Measurements from ENCODE around the gene MRPS23. TPM values are rescaled to one million over a fixed set of nuclear protein-coding genes. Genes with fewer than 3 reads are reported as not detected.

MRPS23 gene
- polyA plus RNA-seq, 1 donor from 2014 or later = 80.5 TPM

- peak overlapping the region; percentile 20 for H3K27ac ChIP-seq (ENCODE audit: low read length)
- H3K36me3 ChIP-seq (ENCODE audit: insufficient read depth, low read length) = no peaks in the 10 kb centered on the region
- H3F3A ChIP-seq (ENCODE audit: insufficient read depth, low read length, poor library complexity, severe bottlenecking) = no peaks in the 10 kb centered on the region
- no peaks in the 10 kb centered on the region for H3K9me2 ChIP-seq (ENCODE audit: insufficient read depth, low read length)
- no peaks in the 10 kb centered on the region for H3K79me2 ChIP-seq (replicated peaks; ENCODE audit: insufficient read depth, low read length)
- no peaks in the 10 kb centered on the region for H3K27me3 ChIP-seq (ENCODE audit: insufficient read depth, low read depth, low read length)
- no peaks in the 10 kb centered on the region for H3K9me3 ChIP-seq (ENCODE audit: low read length)
- H3K4me3 ChIP-seq (ENCODE audit: low read length) = peak overlapping the region; percentile 57
- TF ChIP-seq POLR2AphosphoS5 (IDR thresholded peaks at IDR 0.05) (no peak), EZH2 (IDR thresholded peaks at IDR 0.05; ENCODE audit: borderline replicate concordance, insufficient read depth, low read length, poor library complexity, severe bottlenecking) (no peak), EP300 (conservative IDR thresholded peaks at IDR 0.05; ENCODE audit: poor library complexity, severe bottlenecking) (no peak), TAF1 (IDR thresholded peaks at IDR 0.05; ENCODE audit: low read depth) (no peak), MXI1 (conservative IDR thresholded peaks at IDR 0.05; ENCODE audit: poor library complexity, severe bottlenecking) (no peak), SMC3 (conservative IDR thresholded peaks at IDR 0.05; ENCODE audit: poor library complexity) (no peak), RAD21 (conservative IDR thresholded peaks at IDR 0.05) (no peak)
- TF ChIP-seq, protein P1, sequence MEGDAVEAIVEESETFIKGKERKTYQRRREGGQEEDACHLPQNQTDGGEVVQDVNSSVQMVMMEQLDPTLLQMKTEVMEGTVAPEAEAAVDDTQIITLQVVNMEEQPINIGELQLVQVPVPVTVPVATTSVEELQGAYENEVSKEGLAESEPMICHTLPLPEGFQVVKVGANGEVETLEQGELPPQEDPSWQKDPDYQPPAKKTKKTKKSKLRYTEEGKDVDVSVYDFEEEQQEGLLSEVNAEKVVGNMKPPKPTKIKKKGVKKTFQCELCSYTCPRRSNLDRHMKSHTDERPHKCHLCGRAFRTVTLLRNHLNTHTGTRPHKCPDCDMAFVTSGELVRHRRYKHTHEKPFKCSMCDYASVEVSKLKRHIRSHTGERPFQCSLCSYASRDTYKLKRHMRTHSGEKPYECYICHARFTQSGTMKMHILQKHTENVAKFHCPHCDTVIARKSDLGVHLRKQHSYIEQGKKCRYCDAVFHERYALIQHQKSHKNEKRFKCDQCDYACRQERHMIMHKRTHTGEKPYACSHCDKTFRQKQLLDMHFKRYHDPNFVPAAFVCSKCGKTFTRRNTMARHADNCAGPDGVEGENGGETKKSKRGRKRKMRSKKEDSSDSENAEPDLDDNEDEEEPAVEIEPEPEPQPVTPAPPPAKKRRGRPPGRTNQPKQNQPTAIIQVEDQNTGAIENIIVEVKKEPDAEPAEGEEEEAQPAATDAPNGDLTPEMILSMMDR (IDR thresholded peaks at IDR 0.05; ENCODE audit: poor library complexity, severe bottlenecking) = no peak
- TF ChIP-seq, protein P2, sequence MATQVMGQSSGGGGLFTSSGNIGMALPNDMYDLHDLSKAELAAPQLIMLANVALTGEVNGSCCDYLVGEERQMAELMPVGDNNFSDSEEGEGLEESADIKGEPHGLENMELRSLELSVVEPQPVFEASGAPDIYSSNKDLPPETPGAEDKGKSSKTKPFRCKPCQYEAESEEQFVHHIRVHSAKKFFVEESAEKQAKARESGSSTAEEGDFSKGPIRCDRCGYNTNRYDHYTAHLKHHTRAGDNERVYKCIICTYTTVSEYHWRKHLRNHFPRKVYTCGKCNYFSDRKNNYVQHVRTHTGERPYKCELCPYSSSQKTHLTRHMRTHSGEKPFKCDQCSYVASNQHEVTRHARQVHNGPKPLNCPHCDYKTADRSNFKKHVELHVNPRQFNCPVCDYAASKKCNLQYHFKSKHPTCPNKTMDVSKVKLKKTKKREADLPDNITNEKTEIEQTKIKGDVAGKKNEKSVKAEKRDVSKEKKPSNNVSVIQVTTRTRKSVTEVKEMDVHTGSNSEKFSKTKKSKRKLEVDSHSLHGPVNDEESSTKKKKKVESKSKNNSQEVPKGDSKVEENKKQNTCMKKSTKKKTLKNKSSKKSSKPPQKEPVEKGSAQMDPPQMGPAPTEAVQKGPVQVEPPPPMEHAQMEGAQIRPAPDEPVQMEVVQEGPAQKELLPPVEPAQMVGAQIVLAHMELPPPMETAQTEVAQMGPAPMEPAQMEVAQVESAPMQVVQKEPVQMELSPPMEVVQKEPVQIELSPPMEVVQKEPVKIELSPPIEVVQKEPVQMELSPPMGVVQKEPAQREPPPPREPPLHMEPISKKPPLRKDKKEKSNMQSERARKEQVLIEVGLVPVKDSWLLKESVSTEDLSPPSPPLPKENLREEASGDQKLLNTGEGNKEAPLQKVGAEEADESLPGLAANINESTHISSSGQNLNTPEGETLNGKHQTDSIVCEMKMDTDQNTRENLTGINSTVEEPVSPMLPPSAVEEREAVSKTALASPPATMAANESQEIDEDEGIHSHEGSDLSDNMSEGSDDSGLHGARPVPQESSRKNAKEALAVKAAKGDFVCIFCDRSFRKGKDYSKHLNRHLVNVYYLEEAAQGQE (IDR thresholded peaks at IDR 0.05; ENCODE audit: borderline replicate concordance) = no peak
- H2AFZ ChIP-seq (ENCODE audit: low read depth, low read length) = peak overlapping the region; percentile 34
- peak overlapping the region; percentile 33 for H3K4me2 ChIP-seq (ENCODE audit: low read length)
- H3K9ac ChIP-seq (ENCODE audit: low read length) = peak overlapping the region; percentile 46
- H4K20me1 ChIP-seq (ENCODE audit: insufficient read depth) = no peaks in the 10 kb centered on the region
These were observed 17.3 kb downstream of the MRPS23 start for GRCh38 chr17:57832314-57833178.

GRCh38 chr17:57830880-57831279 is 19.0 kb downstream of the MRPS23 start:
- H2AFZ ChIP-seq (ENCODE audit: low read depth, low read length) = no peak overlapping the region
- H3K79me2 ChIP-seq (replicated peaks; ENCODE audit: insufficient read depth, low read length) = no peaks in the 10 kb centered on the region
- H3K36me3 ChIP-seq (ENCODE audit: insufficient read depth, low read length) = no peaks in the 10 kb centered on the region
- no peaks in the 10 kb centered on the region for H4K20me1 ChIP-seq (ENCODE audit: insufficient read depth)
- H3K4me3 ChIP-seq (ENCODE audit: low read length) = no peak overlapping the region
- no peak overlapping the region for H3K4me2 ChIP-seq (ENCODE audit: low read length)
- H3K9me2 ChIP-seq (ENCODE audit: insufficient read depth, low read length) = no peaks in the 10 kb centered on the region
- no peak for TF ChIP-seq POLR2AphosphoS5 (IDR thresholded peaks at IDR 0.05)
- no peaks in the 10 kb centered on the region for H3K9me3 ChIP-seq (ENCODE audit: low read length)
- no peaks in the 10 kb centered on the region for H3F3A ChIP-seq (ENCODE audit: insufficient read depth, low read length, poor library complexity, severe bottlenecking)
- H3K9ac ChIP-seq (ENCODE audit: low read length) = no peak overlapping the region
- no peak overlapping the region for H3K27ac ChIP-seq (ENCODE audit: low read length)
- H3K27me3 ChIP-seq (ENCODE audit: insufficient read depth, low read depth, low read length) = no peaks in the 10 kb centered on the region
